SW 1271 (cell line): ENCODE results near the gene POFUT2.

Experiments used
- DNase-seq, 2 experiments: peaks; one replicate each; lab custom pipeline; 2025; lab: John Stamatoyannopoulos, UW

POFUT2 gene

DNA sequence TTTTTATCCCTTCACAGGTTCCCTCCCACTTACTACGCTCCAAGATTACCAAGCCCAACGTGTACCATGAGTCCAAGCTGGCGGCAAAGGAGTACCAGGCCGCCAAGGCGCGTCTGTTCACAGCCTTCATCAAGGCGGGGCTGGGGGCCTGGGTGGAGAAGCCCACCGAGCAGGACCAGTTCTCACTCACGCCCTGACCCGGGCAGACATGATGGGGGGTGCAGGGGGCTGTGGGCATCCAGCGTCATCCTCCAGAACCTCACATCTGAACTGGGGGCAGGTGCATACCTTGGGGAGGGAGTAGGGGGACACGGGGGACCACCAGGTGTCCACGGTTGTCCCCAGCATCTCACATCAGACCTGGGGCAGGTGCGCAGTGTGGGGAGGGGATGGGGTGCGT is 65.7 kb downstream of the POFUT2 start:
- DNase-seq = no peak

GRCh38 chr21:45220714-45221490 is 66.8 kb downstream of the POFUT2 start:
- DNase-seq = no peak

GRCh38 chr21:45220071-45220481 is 67.6 kb downstream of the POFUT2 start:
- no peak for DNase-seq

DNA sequence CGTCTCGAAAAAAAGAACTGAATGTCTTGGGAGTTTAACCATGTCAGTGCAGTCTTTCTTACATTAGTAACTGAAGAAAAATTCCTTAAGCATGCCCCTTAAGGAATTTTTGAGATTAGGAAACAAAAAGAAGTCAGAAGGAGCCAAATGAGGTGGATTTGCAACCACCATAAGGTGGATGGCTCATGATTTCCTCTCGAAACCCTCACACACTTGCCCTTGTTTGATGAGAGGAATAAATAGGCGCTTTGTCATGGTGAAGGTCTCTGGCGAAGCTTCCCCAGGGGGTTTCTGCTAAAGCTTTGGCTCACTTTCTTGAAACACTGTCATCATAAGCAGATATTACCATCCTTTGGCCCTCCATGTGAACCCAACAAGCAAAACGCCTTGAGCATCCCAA is 68.2 kb downstream of the POFUT2 start:
- DNase-seq = no peak

- DNase-seq = no peak
Measured at GRCh38 chr21:45217010-45217409, 70.7 kb downstream of the POFUT2 start.

GRCh38 chr21:45215213-45215612 is 72.5 kb downstream of the POFUT2 start:
- no peak for DNase-seq
